PC-9 (cell line): ENCODE measurements around the gene EPHA4. TPM values are rescaled to one million over a fixed set of nuclear protein-coding genes. Genes with fewer than 3 reads are reported as not detected.

ENCODE experiments used
- BruUV-seq: library from RNA; stranded (reverse); fragments of 400-500 nt; replicated peaks from 2 replicates; lab custom pipeline; 2021; lab: Mats Ljungman, UMichigan
- CTCF ChIA-PET: fragments of 300-600 bp; sonication (Branson Sonifier 250); formaldehyde crosslinking; loops from one replicate; lab custom pipeline; 2022; ENCODE audit warnings: antibody characterized with exemption; lab: Charles Lee
- POLR2A ChIA-PET: fragments of 300-600 bp; sonication (Branson Sonifier 250); formaldehyde crosslinking; loops from one replicate; lab custom pipeline; 2022; ENCODE audit warnings: antibody characterized with exemption; ENCODE audit not compliant: unreplicated experiment; lab: Charles Lee
- DNase-seq, 2 experiments: peaks; one replicate each; pipeline versions ENCODE4 v3.0.0 to v3.0.0-alpha.2; 2015 to 2022; ENCODE audit warnings: mixed read lengths in 1 of 2
- H2AFZ ChIP-seq: fragments of 200-600 bp; sonication (generic); 2 replicates; pipeline ENCODE4 v1.8.1; 2017; ENCODE audit warnings: antibody characterized with exemption
- H3F3A ChIP-seq: fragments of 200-600 bp; sonication (generic); 2 replicates; pipeline ENCODE4 v1.8.1; 2017; ENCODE audit warnings: antibody characterized with exemption, mild to moderate bottlenecking, low read depth; ENCODE audit not compliant: insufficient read depth
- H3K27ac ChIP-seq: fragments of 200-600 bp; sonication (generic); 2 replicates; pipeline ENCODE4 v1.6.1; 2016; ENCODE audit warnings: mixed run types
- H3K27me3 ChIP-seq: fragments of 200-600 bp; sonication (generic); 2 replicates; pipeline ENCODE4 v1.6.1; 2016; ENCODE audit warnings: low read depth, mixed run types; ENCODE audit not compliant: insufficient read depth
- H3K36me3 ChIP-seq: fragments of 200-600 bp; sonication (generic); 2 replicates; pipeline ENCODE4 v1.6.1; 2016; ENCODE audit warnings: low read depth, mixed run types
- H3K4me1 ChIP-seq: fragments of 200-600 bp; sonication (generic); replicated peaks from 2 replicates; pipeline ENCODE4 v1.6.1; 2016; ENCODE audit warnings: mixed run types; ENCODE audit not compliant: insufficient read depth
- H3K4me2 ChIP-seq: fragments of 200-600 bp; sonication (generic); 2 replicates; pipeline ENCODE4 v1.6.1; 2017; ENCODE audit warnings: mixed run types
- H3K4me3 ChIP-seq: fragments of 200-600 bp; sonication (generic); 2 replicates; pipeline ENCODE4 v1.6.1; 2016; ENCODE audit warnings: mixed run types
- H3K79me2 ChIP-seq: fragments of 200-600 bp; sonication (generic); 2 replicates; pipeline ENCODE4 v1.6.1; 2017; ENCODE audit warnings: low read depth, mixed run types
- H3K9me2 ChIP-seq: fragments of 200-600 bp; sonication (generic); 2 replicates; pipeline ENCODE4 v1.8.1; 2017; ENCODE audit warnings: mild to moderate bottlenecking; ENCODE audit not compliant: insufficient read depth
- H3K9me3 ChIP-seq: fragments of 200-600 bp; sonication (generic); 2 replicates; pipeline ENCODE4 v1.8.1; 2016; ENCODE audit warnings: low read depth; ENCODE audit not compliant: insufficient read depth
- H4K20me1 ChIP-seq: fragments of 200-600 bp; sonication (generic); 2 replicates; pipeline ENCODE4 v1.8.1; 2017; ENCODE audit not compliant: insufficient read depth
- CTCF ChIP-seq: fragments of 200-600 bp; sonication (generic); conservative IDR thresholded peaks from 2 replicates; pipeline ENCODE4 v1.6.1; 2017; ENCODE audit warnings: mixed run types, antibody characterized with exemption, mild to moderate bottlenecking, moderate library complexity
- EZH2 ChIP-seq: fragments of 200-600 bp; sonication (generic); IDR thresholded peaks from 2 replicates; pipeline ENCODE4 v1.8.0; 2017; ENCODE audit warnings: antibody characterized with exemption, low read depth
- intact Hi-C: fragments of 100-400 bp; cut with micrococcal nuclease; formaldehyde crosslinking; loops from one replicate; pipeline ENCODE4 v1.10.0; 2022; ENCODE audit not compliant: unreplicated experiment
- total RNA-seq: library from RNA; stranded (reverse); gene quantifications from 2 replicates; pipeline ENCODE4 v1.2.3, GENCODE V29; 2021

Gene EPHA4
- total RNA-seq, 1 experiment from 2014 or later: 10.6 TPM

- CTCF ChIA-PET: interaction anchor here (0.5 to 0.7 kb wide), 2 partner anchors 423 to 1160 kb away, joined by 5 read pairs; no protein-coding TSS in a partner anchor
- intact Hi-C loops: loop anchor here (5.0 kb wide), 1 partner anchor 201 kb away; the partner anchor contains the start of gene EPHA4
- H3K4me1 ChIP-seq: no peaks in the 10 kb centered on the region
Observed at GRCh38 chr2:221371347-221371746, 200.8 kb downstream of the EPHA4 start.

DNA sequence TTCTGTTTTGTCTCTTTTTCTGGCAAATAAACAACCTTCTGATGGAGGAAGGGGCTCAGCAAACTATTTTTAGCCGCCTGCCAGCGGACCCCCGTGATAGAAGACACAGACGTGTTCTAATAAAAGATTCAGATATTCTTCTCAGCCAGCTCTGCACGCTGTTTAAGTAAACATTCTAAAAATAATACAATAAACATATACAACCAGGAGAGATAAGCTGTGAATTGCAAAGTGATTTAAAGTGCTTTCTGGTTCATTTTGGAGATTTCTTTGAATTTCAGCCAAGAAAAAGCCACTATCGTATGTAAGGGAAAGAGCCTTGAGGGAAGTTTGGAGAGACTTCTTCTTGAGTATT lies 201.3 kb downstream of the EPHA4 start:
- intact Hi-C loops: loop anchor here (5.0 kb wide), 1 partner anchor 201 kb away; the partner anchor contains the start of gene EPHA4
- BruUV-seq: no TSS peak
- no peaks in the 10 kb centered on the region for H3F3A ChIP-seq

More at GRCh38 chr2:221371347-221371746, 200.8 kb downstream of the EPHA4 start:
- Histone ChIP-seq H3K27me3 (no peaks in the 10 kb centered on the region), H3K79me2 (no peaks in the 10 kb centered on the region), H3K27ac (no peak overlapping the region), H3K9me2 (no peaks in the 10 kb centered on the region), H4K20me1 (no peaks in the 10 kb centered on the region), H3K36me3 (no peaks in the 10 kb centered on the region), H3K4me2 (no peak overlapping the region), H3K9me3 (no peaks in the 10 kb centered on the region), H3K4me3 (no peak overlapping the region), H3F3A (no peaks in the 10 kb centered on the region), H2AFZ (no peak overlapping the region)
- no TSS peak for BruUV-seq
- TF ChIP-seq CTCF: no peak
- no peak for TF ChIP-seq EZH2
- POLR2A ChIA-PET: no interaction called here
- no peak for DNase-seq

GRCh38 chr2:221370076-221370856 lies 201.8 kb downstream of the EPHA4 start:
- Histone ChIP-seq H3K9me2 (no peaks in the 10 kb centered on the region), H3K4me1 (no peaks in the 10 kb centered on the region), H3K27ac (no peak overlapping the region), H3K9me3 (no peaks in the 10 kb centered on the region), H3K27me3 (no peaks in the 10 kb centered on the region), H3K4me3 (no peak overlapping the region), H4K20me1 (no peaks in the 10 kb centered on the region), H3K79me2 (no peaks in the 10 kb centered on the region), H3K4me2 (no peak overlapping the region), H3F3A (peaks cover under 1% of the 10 kb centered on the region; the same call in 1 of the 2 replicates), H2AFZ (0 out of 2 replicates have a peak overlapping the region, but pooled peaks have one; percentile 4), H3K36me3 (no peaks in the 10 kb centered on the region)
- BruUV-seq: no TSS peak
- POLR2A ChIA-PET: no interaction called here
- CTCF ChIA-PET: no interaction called here
- DNase-seq: no peak
- no peak for TF ChIP-seq EZH2
- TF ChIP-seq CTCF: no peak
- intact Hi-C loops: loop anchor here (5.0 kb wide), 1 partner anchor 202 kb away; the partner anchor contains the start of gene EPHA4

More for the DNA sequence above, 201.3 kb downstream of the EPHA4 start:
- Histone ChIP-seq H3K27me3 (no peaks in the 10 kb centered on the region), H2AFZ (0 out of 2 replicates have a peak overlapping the region, but pooled peaks have one; percentile 4), H3K4me1 (no peaks in the 10 kb centered on the region), H3K9me3 (no peaks in the 10 kb centered on the region), H3K27ac (no peak overlapping the region), H3K4me3 (no peak overlapping the region), H3K9me2 (no peaks in the 10 kb centered on the region), H3K4me2 (no peak overlapping the region), H3K36me3 (no peaks in the 10 kb centered on the region), H3K79me2 (no peaks in the 10 kb centered on the region), H4K20me1 (no peaks in the 10 kb centered on the region)
- ChIA-PET POLR2A (no interaction called here), CTCF (no interaction called here)
- DNase-seq: no peak
- TF ChIP-seq EZH2: no peak
- TF ChIP-seq CTCF: no peak
